ENCODE measurements around the gene GPC3. TPM values are rescaled to one million over a fixed set of nuclear protein-coding genes. Genes with fewer than 3 reads are reported as not detected.

GPC3 gene
- total and polyA plus RNA-seq, 4 donors, result 8.3 to 270 (median 52.4) TPM

DNA sequence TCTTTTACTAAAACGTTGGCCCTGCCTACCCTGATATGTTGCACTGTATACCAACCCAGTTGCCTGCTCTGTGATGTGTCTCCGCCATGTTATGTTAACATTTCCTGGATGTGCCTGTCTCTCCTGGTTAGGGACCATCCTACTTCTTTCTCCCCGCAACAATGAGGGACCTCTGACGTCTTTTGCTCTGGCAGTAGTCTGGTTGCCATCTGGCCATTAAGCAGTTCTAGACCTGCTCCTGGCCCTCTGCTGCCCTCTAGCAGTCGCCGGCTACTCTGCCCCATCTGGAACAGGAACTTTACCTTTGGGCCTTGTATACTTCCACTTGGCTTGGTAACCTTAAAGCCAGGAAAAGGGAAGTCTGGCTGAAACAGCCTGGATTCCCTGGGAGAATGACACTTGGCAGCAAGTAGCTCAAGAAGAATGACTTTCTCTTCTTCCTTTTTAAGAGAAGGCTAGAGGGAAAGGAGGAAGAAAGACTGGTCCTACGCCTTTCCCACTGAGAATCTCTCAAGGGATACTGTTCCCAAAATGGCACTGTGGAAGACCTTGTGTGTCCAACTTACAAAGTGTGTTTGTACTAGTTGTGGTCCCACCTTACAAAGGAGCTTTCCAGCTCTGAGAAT lies 63.5 kb downstream of the GPC3 start:
- Histone ChIP-seq H3K9me3 (ENCODE audit: control insufficient read depth in 4 of 4, insufficient read depth in 3 of 4, low read length in 3 of 4) (peaks cover 0 to 2% (median 0%) of the 10 kb centered on the region in 4 donors), H3K36me3 (ENCODE audit: control insufficient read depth in 4 of 4, insufficient read depth in 4 of 4, low read length in 4 of 4) (no peaks in the 10 kb centered on the region), H3K9ac (ENCODE audit: insufficient read depth in 1 of 2, low read length in 2 of 2) (no peak overlapping the region), H3K4me3 (no peak overlapping the region), H3K4me1 (ENCODE audit: control insufficient read depth in 5 of 5, insufficient read depth in 5 of 5, low read length in 5 of 5) (peaks cover 0 to 9% (median 3%) of the 10 kb centered on the region in 5 donors), H3K27me3 (ENCODE audit: control insufficient read depth in 3 of 3, insufficient read depth in 3 of 3, low read length in 2 of 3) (peaks cover 0 to 21% (median 3%) of the 10 kb centered on the region in 3 donors), H3K27ac (ENCODE audit: low read depth in 1 of 2, low read length in 1 of 2) (no peak overlapping the region)
- no peak for DNase-seq
- ATAC-seq (ENCODE audit: insufficient read depth, low FRiP score), result no peak
- TF ChIP-seq CTCF (IDR thresholded peaks at IDR 0.05; ENCODE audit: control extremely low read depth, extremely low read depth), result peak; percentile 9
- WGBS, 2 donors, result 55 to 73% methylated on average over 7 of the region's 7 CpGs

DNA sequence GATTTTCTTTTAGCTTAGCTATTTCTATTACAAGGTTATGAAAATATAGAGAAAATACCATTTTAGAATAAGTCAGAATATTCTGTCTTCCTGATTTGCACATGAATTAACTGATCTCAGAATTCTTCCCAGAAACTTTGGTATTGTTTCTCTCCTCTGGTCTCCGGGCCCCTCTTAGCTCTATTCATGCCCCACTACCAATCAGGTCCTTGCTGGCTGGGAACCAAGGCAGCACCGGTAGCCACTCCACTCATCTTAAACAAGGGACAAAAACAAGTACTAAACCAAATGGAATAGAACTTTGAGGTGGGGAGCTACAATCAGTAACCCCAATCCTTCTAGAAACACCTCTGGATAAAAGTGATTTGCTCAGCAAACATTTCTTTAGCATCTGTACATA lies 64.3 kb downstream of the GPC3 start:
- no peak for TF ChIP-seq CTCF (IDR thresholded peaks at IDR 0.05; ENCODE audit: control extremely low read depth, extremely low read depth)
- Histone ChIP-seq H3K27me3 (ENCODE audit: control insufficient read depth in 3 of 3, insufficient read depth in 3 of 3, low read length in 2 of 3) (peaks cover 0 to 21% (median 3%) of the 10 kb centered on the region in 3 donors), H3K9ac (ENCODE audit: insufficient read depth in 1 of 2, low read length in 2 of 2) (no peak overlapping the region), H3K36me3 (ENCODE audit: control insufficient read depth in 4 of 4, insufficient read depth in 4 of 4, low read length in 4 of 4) (no peaks in the 10 kb centered on the region), H3K27ac (ENCODE audit: low read depth in 1 of 2, low read length in 1 of 2) (no peak overlapping the region), H3K4me3 (no peak overlapping the region), H3K4me1 (ENCODE audit: control insufficient read depth in 5 of 5, insufficient read depth in 5 of 5, low read length in 5 of 5) (peaks cover 0 to 9% (median 3%) of the 10 kb centered on the region in 5 donors), H3K9me3 (ENCODE audit: control insufficient read depth in 4 of 4, insufficient read depth in 3 of 4, low read length in 3 of 4) (peaks cover 0 to 2% (median 0%) of the 10 kb centered on the region in 4 donors)
- ATAC-seq (ENCODE audit: insufficient read depth, low FRiP score) (no peak), DNase-seq (no peak)
- WGBS, 2 donors, result 68 to 89% methylated on average over 2 of the region's 2 CpGs

DNA sequence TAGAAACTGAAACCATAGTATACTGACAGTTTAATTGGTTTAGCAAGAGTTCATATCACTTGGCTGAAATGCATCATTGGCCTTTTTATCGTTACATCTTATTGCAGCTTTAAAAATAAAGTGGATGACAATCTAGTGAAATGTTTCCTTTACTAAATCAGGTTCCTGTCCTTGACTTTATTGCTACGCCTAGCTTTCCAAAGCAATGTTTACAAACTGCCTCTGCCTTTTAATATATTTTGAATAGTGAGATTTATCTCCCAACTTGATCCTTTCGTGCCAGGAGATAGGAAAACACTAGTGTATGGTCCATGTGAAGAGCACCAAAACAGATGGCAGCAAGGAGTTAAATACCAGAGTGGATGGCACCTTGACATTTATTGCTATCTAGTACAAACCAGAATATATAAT lies 67.0 kb downstream of the GPC3 start:
- peaks cover 0 to 2% (median 0%) of the 10 kb centered on the region in 4 donors for H3K9me3 ChIP-seq (ENCODE audit: control insufficient read depth in 4 of 4, insufficient read depth in 3 of 4, low read length in 3 of 4)
- H3K4me1 ChIP-seq (ENCODE audit: control insufficient read depth in 5 of 5, insufficient read depth in 5 of 5, low read length in 5 of 5), result peaks cover 0 to 7% (median 3%) of the 10 kb centered on the region in 5 donors
- peaks cover 0 to 3% (median under 1%) of the 10 kb centered on the region in 4 donors for H3K36me3 ChIP-seq (ENCODE audit: control insufficient read depth in 4 of 4, insufficient read depth in 4 of 4, low read length in 4 of 4)
- no peak for TF ChIP-seq CTCF (IDR thresholded peaks at IDR 0.05; ENCODE audit: control extremely low read depth, extremely low read depth)
- H3K27ac ChIP-seq (ENCODE audit: low read depth in 1 of 2, low read length in 1 of 2), result no peak overlapping the region
- no peak overlapping the region for H3K4me3 ChIP-seq
- no peak for DNase-seq
- H3K27me3 ChIP-seq (ENCODE audit: control insufficient read depth in 3 of 3, insufficient read depth in 3 of 3, low read length in 2 of 3), result peaks cover 0 to 15% (median 0%) of the 10 kb centered on the region in 3 donors
- WGBS, 2 donors, result 66 to 83% methylated on average over 3 of the region's 3 CpGs
- no peak for ATAC-seq (ENCODE audit: insufficient read depth, low FRiP score)
- no peak overlapping the region for H3K9ac ChIP-seq (ENCODE audit: insufficient read depth in 1 of 2, low read length in 2 of 2)
